Upper lobe of left lung (tissue), 6 donors: Measurements from ENCODE around the gene PEX26. TPM values are rescaled to one million over a fixed set of nuclear protein-coding genes. Genes with fewer than 3 reads are reported as not detected.
"Not testable (repeated sequence)": the region's sequence is repeated elsewhere in the genome, so short reads cannot be mapped to it uniquely, and the experiment has no call there.

Source experiments
- ATAC-seq, 2 donors: fragments of 200-7000 bp; cut with Tn5 transposase; one replicate each; pipeline ENCODE4 v1.9.1; 2022; ENCODE audit warnings: mild to moderate bottlenecking in 2 of 2, moderate library complexity in 2 of 2; ENCODE audit not compliant: low FRiP score in 2 of 2
- DNase-seq, 2 donors: peaks; one replicate each; pipeline ENCODE4 v3.0.0-alpha.2; 2019 to 2020
- H3K27ac ChIP-seq, 4 donors: fragments of 200-600 bp; sonication (generic); one replicate each; pipeline ENCODE4 v1.5.1; 2016 to 2019
- H3K27me3 ChIP-seq, 4 donors: fragments of 200-600 bp; sonication (generic); one replicate each; pipeline ENCODE4 v1.5.1; 2017 to 2019
- H3K36me3 ChIP-seq, 4 donors: fragments of 200-600 bp; sonication (generic); one replicate each; pipeline ENCODE4 v1.5.1; 2016 to 2019
- H3K4me1 ChIP-seq, 4 donors: fragments of 200-600 bp; sonication (generic); one replicate each; pipeline ENCODE4 v1.5.1; 2018 to 2019
- H3K4me3 ChIP-seq, 4 donors: fragments of 200-600 bp; sonication (generic); one replicate each; pipeline ENCODE4 v1.5.1; 2017 to 2019; ENCODE audit warnings: mild to moderate bottlenecking in 2 of 4, moderate library complexity in 1 of 4
- H3K9me3 ChIP-seq, 4 donors: fragments of 200-600 bp; sonication (generic); one replicate each; pipeline ENCODE4 v1.5.1; 2018 to 2019
- EP300 ChIP-seq, 4 donors: sonication (generic); formaldehyde crosslinking; IDR thresholded peaks; one replicate each; pipeline ENCODE4 v1.5.1; 2017; ENCODE audit warnings: antibody characterized with exemption in 4 of 4, control low read depth in 2 of 4
- POLR2A ChIP-seq, 4 donors: fragments of 450-650 bp; IDR thresholded peaks; one replicate each; pipeline ENCODE4 v1.5.1; 2016 to 2017; ENCODE audit warnings: antibody characterized with exemption in 4 of 4, mild to moderate bottlenecking in 2 of 4
- POLR2AphosphoS5 ChIP-seq, 2 donors: sonication (generic); formaldehyde crosslinking; IDR thresholded peaks; one replicate each; pipeline ENCODE4 v1.5.1; 2017; ENCODE audit warnings: antibody characterized with exemption in 2 of 2
- WGBS, 2 donors: methylation state at CpG; one replicate each; pipeline ENCODE4 v1.1.5; 2017 to 2018; 5-methylcytosine and 5-hydroxymethylcytosine counted together
- total RNA-seq, 6 donors: library from RNA; depleted of rRNA in 4 of 6; stranded (reverse); fragments of >200 nt in 4 of 6; gene quantifications; one replicate each; pipeline versions ENCODE4 v1.1.0 to v1.2.1, GENCODE V29; 2016 to 2021
- TF ChIP-seq, protein P1 (sequence below), 6 experiments: fragments of 450-650 bp in 4 of 6; fragments of 200-600 bp in 2 of 6; sonication (generic) in 2 of 6; IDR thresholded peaks; one replicate each; pipeline ENCODE4 v1.5.1; 2016 to 2019; ENCODE audit warnings: antibody characterized with exemption in 6 of 6
- donor health status: DM: no; HTN: no; CAD: no; lungs with moderate emphysema.
- donor health status: DM: no; HTN: yes; CAD: no; lungs with severe emphysema.

The PEX26 gene
- total RNA-seq, 6 donors from 2014 or later: 17.2 to 42.1 (median 32.9) TPM

DNA sequence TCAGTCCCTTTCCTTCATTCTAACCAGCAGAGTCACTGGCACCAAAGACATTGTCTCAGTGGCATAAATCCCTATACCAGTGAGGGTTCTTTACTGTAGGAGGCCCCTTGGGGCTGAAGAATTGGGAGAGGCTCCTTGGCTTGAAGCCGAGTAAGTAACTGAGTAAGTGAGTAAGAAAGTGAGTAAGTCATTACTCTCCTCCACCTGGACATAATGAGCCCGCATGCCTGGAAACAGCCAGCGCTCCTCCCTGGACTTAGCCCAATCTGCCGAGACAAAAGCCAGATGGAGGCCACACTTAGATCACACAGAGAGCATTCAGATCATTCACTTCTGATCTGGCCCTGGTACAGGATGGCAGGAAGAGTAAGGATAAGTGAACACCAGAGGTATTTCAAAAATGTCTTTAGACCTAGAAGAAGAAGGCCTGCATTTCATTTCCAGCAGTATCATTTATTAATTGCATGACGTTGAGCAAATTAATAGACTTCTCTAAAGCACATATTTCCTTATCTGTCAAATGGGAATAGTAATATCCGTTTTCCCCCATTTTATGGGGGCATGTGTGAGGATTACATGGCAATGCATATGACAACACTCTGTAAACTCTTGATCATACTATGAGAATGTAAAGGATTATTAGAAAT lies 45.2 kb upstream of the PEX26 start:
- TF ChIP-seq EP300 (IDR thresholded peaks at IDR 0.05) (no peak), POLR2A (IDR thresholded peaks at IDR 0.05) (no peak), POLR2AphosphoS5 (IDR thresholded peaks at IDR 0.05) (no peak)
- TF ChIP-seq, protein P1, sequence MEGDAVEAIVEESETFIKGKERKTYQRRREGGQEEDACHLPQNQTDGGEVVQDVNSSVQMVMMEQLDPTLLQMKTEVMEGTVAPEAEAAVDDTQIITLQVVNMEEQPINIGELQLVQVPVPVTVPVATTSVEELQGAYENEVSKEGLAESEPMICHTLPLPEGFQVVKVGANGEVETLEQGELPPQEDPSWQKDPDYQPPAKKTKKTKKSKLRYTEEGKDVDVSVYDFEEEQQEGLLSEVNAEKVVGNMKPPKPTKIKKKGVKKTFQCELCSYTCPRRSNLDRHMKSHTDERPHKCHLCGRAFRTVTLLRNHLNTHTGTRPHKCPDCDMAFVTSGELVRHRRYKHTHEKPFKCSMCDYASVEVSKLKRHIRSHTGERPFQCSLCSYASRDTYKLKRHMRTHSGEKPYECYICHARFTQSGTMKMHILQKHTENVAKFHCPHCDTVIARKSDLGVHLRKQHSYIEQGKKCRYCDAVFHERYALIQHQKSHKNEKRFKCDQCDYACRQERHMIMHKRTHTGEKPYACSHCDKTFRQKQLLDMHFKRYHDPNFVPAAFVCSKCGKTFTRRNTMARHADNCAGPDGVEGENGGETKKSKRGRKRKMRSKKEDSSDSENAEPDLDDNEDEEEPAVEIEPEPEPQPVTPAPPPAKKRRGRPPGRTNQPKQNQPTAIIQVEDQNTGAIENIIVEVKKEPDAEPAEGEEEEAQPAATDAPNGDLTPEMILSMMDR (IDR thresholded peaks at IDR 0.05): no peak
- no peak for DNase-seq
- no peak overlapping the region for H3K4me3 ChIP-seq
- no peaks in the 10 kb centered on the region for H3K27me3 ChIP-seq
- 85 to 87% methylated on average over 6 of the region's 6 CpGs for WGBS, 2 donors
- H3K4me1 ChIP-seq: peaks cover 0 to 4% (median 0%) of the 10 kb centered on the region in 4 donors
- H3K27ac ChIP-seq: no peak overlapping the region
- no peaks in the 10 kb centered on the region for H3K36me3 ChIP-seq
- peak in 1 of 2 donors; percentile 51 for ATAC-seq
- H3K9me3 ChIP-seq: no peaks in the 10 kb centered on the region

DNA sequence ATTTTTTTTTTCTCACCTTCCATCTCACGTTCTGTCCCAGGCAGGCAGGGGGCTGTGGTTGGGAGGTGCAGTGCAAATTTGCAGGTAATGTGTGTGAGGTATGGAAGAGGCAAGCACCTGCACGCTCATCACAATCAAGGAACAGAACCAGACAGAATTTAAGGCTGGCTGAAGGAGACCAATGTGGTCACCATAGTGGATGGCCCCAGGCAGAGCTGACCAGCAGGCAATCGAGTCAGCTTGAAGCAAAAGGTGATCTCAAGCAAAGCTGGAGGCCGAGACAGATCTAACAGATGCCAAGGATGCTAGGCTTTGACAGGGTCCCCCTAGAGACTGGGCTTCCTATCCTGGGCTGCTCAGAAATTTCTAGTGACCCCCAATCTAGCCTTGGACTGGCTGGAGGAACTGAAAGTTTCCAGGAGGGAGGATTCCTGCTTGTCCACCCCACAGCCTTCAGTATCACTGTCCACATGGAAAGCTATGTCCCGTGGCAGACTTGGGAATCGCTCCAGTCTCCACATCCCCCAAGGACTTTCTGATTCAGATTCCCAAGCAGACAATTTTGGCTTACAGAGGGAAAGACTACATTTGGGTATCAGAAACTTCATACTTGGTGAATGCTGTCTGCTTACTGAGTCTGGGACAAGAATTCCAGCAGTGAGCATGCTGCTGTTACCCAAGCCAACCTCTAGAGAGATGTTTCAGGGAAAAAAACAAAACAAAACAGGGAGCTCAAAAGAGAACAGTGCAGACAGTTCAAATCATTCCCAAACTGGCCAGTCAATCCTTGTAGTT lies 44.4 kb upstream of the PEX26 start:
- Histone ChIP-seq H3K9me3 (no peaks in the 10 kb centered on the region), H3K36me3 (no peaks in the 10 kb centered on the region), H3K4me1 (peaks cover 0 to 4% (median 0%) of the 10 kb centered on the region in 4 donors), H3K4me3 (no peak overlapping the region), H3K27me3 (no peaks in the 10 kb centered on the region), H3K27ac (no peak overlapping the region)
- DNase-seq (no peak), ATAC-seq (no peak)
- WGBS, 2 donors: 90 to 97% methylated on average over 6 of the region's 6 CpGs
- no peak for TF ChIP-seq POLR2AphosphoS5 (IDR thresholded peaks at IDR 0.05)
- no peak for TF ChIP-seq EP300 (IDR thresholded peaks at IDR 0.05)
- TF ChIP-seq, protein P1 (IDR thresholded peaks at IDR 0.05): no peak
- TF ChIP-seq POLR2A (IDR thresholded peaks at IDR 0.05): no peak

DNA sequence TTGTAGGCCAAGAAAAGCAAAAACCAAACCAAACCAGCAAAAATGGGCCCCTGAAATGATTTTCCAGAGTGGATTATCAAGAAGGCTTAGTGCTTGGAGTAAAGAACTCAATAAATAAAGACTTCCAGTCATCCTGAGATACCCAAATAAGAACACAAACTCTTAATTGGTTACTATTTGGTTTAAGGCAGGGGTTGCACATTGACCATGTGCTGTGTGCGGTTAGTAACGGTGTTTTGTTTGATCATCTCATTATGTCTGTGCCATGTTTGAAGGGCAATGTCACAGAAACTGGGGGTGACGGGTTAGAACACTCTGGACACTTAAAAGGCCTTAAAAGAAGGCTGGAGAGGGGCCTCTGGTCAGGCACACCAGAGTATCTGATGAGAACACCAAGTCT lies 43.7 kb upstream of the PEX26 start:
- H3K27me3 ChIP-seq: no peaks in the 10 kb centered on the region
- TF ChIP-seq, protein P1 (IDR thresholded peaks at IDR 0.05): no peak
- no peak for TF ChIP-seq EP300 (IDR thresholded peaks at IDR 0.05)
- no peak for TF ChIP-seq POLR2AphosphoS5 (IDR thresholded peaks at IDR 0.05)
- no peak for TF ChIP-seq POLR2A (IDR thresholded peaks at IDR 0.05)
- no peak overlapping the region for H3K27ac ChIP-seq
- no peaks in the 10 kb centered on the region for H3K36me3 ChIP-seq
- H3K4me1 ChIP-seq: peaks cover 0 to 4% (median 0%) of the 10 kb centered on the region in 4 donors
- no peak overlapping the region for H3K4me3 ChIP-seq
- no peak for ATAC-seq
- no peak for DNase-seq
- WGBS, 2 donors: 93 to 96% methylated on average over 3 of the region's 3 CpGs
- no peaks in the 10 kb centered on the region for H3K9me3 ChIP-seq

DNA sequence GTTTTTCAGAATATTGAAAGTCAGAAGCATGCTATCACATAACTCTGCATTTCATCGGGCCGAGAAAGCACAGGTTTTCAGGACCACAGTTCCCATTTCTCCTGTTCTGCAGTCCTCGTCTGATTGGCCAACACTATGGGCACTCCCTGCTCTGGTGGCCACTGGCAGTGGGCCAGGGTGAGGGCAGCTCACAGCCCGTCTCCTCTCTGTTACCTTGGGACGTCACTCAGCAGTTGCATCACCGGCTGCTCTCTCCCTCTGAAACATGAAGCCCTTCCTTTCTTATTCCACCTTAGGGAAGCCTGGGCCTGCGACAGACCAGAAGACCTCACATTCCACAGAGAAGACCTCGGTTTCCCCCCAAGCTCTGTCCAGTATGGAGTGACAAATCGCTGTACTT lies 42.0 kb upstream of the PEX26 start:
- DNase-seq: peak in 1 of 2 donors; percentile 34
- Histone ChIP-seq H3K27ac (no peak overlapping the region), H3K27me3 (no peaks in the 10 kb centered on the region), H3K9me3 (no peaks in the 10 kb centered on the region), H3K4me3 (no peak overlapping the region), H3K36me3 (no peaks in the 10 kb centered on the region), H3K4me1 (peaks cover 0 to 4% (median 0%) of the 10 kb centered on the region in 4 donors)
- no peak for TF ChIP-seq EP300 (IDR thresholded peaks at IDR 0.05)
- TF ChIP-seq, protein P1 (IDR thresholded peaks at IDR 0.05): no peak
- no peak for TF ChIP-seq POLR2AphosphoS5 (IDR thresholded peaks at IDR 0.05)
- TF ChIP-seq POLR2A (IDR thresholded peaks at IDR 0.05): no peak
- 55 to 57% methylated on average over 9 of the region's 9 CpGs for WGBS, 2 donors
- no peak for ATAC-seq

DNA sequence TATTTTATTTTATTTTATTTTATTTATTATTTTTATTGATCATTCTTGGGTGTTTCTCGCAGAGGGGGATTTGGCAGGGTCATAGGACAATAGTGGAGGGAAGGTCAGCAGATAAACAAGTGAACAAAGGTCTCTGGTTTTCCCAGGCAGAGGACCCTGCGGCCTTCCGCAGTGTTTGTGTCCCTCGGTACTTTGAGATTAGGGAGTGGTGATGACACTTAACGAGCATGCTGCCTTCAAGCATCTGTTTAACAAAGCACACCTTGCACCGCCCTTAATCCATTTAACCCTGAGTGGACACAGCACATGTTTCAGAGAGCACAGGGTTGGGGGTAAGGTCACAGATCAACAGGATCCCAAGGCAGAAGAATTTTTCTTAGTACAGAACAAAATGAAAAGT lies 36.9 kb upstream of the PEX26 start:
- not testable (repeated sequence) for H3K9me3 ChIP-seq, H3K27me3 ChIP-seq, H3K4me3 ChIP-seq, DNase-seq, H3K36me3 ChIP-seq, ATAC-seq, H3K27ac ChIP-seq
- peaks cover 0 to 10% (median 4%) of the 10 kb centered on the region in 4 donors for H3K4me1 ChIP-seq
- 66 to 68% methylated on average over 5 of the region's 6 CpGs for WGBS, 2 donors
